Breast epithelium (tissue), 3 donors: ENCODE results near the gene UPP1.

ENCODE experiments used
- CTCF ChIP-seq, 3 donors: fragments of 450-650 bp; IDR thresholded peaks; one replicate each; pipeline ENCODE4 v1.5.1; 2016 to 2017; ENCODE audit warnings: antibody characterized with exemption in 3 of 3, mild to moderate bottlenecking in 3 of 3, moderate library complexity in 3 of 3
- POLR2A ChIP-seq: fragments of 450-650 bp; IDR thresholded peaks from one replicate; pipeline ENCODE4 v1.6.1; 2016; ENCODE audit warnings: antibody characterized with exemption, mild to moderate bottlenecking, moderate library complexity
- POLR2AphosphoS5 ChIP-seq, 3 donors: sonication (generic); formaldehyde crosslinking; IDR thresholded peaks; one replicate each; pipeline ENCODE4 v1.6.1; 2017; ENCODE audit warnings: antibody characterized with exemption in 3 of 3

DNA sequence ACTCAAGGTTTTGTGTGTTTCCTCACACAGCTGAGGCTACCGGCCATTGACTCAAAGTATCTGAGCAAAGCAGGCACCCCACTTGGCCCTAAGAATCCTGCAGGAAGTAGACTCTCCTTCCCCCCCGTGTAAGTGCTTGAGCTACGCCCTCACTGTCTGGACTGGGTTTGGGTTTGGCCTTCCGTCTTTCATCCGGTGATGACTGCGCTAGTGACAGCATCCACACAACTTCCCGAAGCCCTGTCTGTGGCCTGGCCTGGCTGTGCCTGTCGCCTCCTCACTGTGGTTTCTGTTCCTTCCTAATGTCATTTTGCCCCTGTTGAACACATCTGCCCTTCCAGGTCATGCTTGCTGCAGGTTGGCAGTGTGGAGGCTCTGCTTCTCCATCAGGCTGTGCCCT, 39.2 kb upstream of the UPP1 start:
- no peak for TF ChIP-seq CTCF (IDR thresholded peaks at IDR 0.05)
- no peak for TF ChIP-seq POLR2A
- no peak for TF ChIP-seq POLR2AphosphoS5 (IDR thresholded peaks at IDR 0.05)
